WTC11 (cell line): ENCODE results near the gene COL4A2. TPM values are rescaled to one million over a fixed set of nuclear protein-coding genes. Genes with fewer than 3 reads are reported as not detected.

Experiments used
- ATAC-seq: fragments of 200-7000 bp; cut with Tn5 transposase; 2 replicates; pipeline ENCODE4 v1.10.0; 2021; ENCODE audit warnings: mild to moderate bottlenecking, moderate library complexity
- CTCF ChIA-PET: fragments of 300-600 bp; sonication (Branson Sonifier 250); formaldehyde crosslinking; loops from one replicate; lab custom pipeline; 2021; ENCODE audit warnings: antibody characterized with exemption; lab: Charles Lee
- POLR2A ChIA-PET: fragments of 350-600 bp; sonication (Branson Sonifier 250); formaldehyde crosslinking; loops from one replicate; lab custom pipeline; 2021; ENCODE audit warnings: antibody characterized with exemption; lab: Charles Lee
- DNase-seq: peaks from one replicate; pipeline ENCODE4 v3.0.0; 2021; ENCODE audit warnings: low spot score
- H3K27ac Mint-ChIP-seq: 2 replicates; pipeline ENCODE4 v1.8.0; 2021; ENCODE audit warnings: mixed read lengths
- H3K27me3 Mint-ChIP-seq: 2 replicates; pipeline ENCODE4 v1.8.0; 2021; ENCODE audit warnings: low read depth, mild to moderate bottlenecking, moderate library complexity, mixed read lengths
- H3K36me3 Mint-ChIP-seq: 2 replicates; pipeline ENCODE4 v1.8.0; 2021; ENCODE audit warnings: mixed read lengths
- H3K4me1 Mint-ChIP-seq: 2 replicates; pipeline ENCODE4 v1.8.0; 2022; ENCODE audit warnings: mixed read lengths
- H3K4me3 Mint-ChIP-seq: 2 replicates; pipeline ENCODE4 v1.8.0; 2021; ENCODE audit warnings: mild to moderate bottlenecking, moderate library complexity, mixed read lengths
- H3K9me3 Mint-ChIP-seq: 2 replicates; pipeline ENCODE4 v1.8.0; 2021; ENCODE audit warnings: mixed read lengths
- ATF1 ChIP-seq: sonication (generic); formaldehyde crosslinking; IDR thresholded peaks from 2 replicates; pipeline ENCODE4 v1.8.1; 2023; ENCODE audit warnings: mild to moderate bottlenecking, moderate library complexity, missing genetic modification reagents
- EMX1 ChIP-seq: fragments of 250-450 bp; sonication (Bioruptor Pico); IDR thresholded peaks from 2 replicates; pipeline ENCODE4 v1.8.0; 2021; ENCODE audit warnings: mild to moderate bottlenecking
- ESRRA ChIP-seq: sonication (generic); formaldehyde crosslinking; IDR thresholded peaks from 2 replicates; pipeline ENCODE4 v1.8.1; 2022; ENCODE audit warnings: mild to moderate bottlenecking, missing genetic modification reagents, borderline replicate concordance
- HMGXB4 ChIP-seq: sonication (generic); formaldehyde crosslinking; IDR thresholded peaks from 2 replicates; pipeline ENCODE4 v1.8.1; 2023; ENCODE audit warnings: mild to moderate bottlenecking, moderate library complexity, missing genetic modification reagents
- JAZF1 ChIP-seq: fragments of 250-450 bp; sonication (Bioruptor Pico); IDR thresholded peaks from 2 replicates; pipeline ENCODE4 v1.9.0; 2021; ENCODE audit warnings: moderate library complexity, mild to moderate bottlenecking, inconsistent platforms
- MAX ChIP-seq: sonication (generic); formaldehyde crosslinking; IDR thresholded peaks from 2 replicates; pipeline ENCODE4 v1.8.0; 2022; ENCODE audit warnings: mild to moderate bottlenecking, missing genetic modification reagents
- MLX ChIP-seq: sonication (generic); formaldehyde crosslinking; IDR thresholded peaks from 2 replicates; pipeline ENCODE4 v1.8.1; 2023; ENCODE audit warnings: mild to moderate bottlenecking, missing genetic modification reagents, moderate library complexity
- NR1H2 ChIP-seq: sonication (generic); formaldehyde crosslinking; IDR thresholded peaks from 2 replicates; pipeline ENCODE4 v1.9.0; 2021; ENCODE audit warnings: mild to moderate bottlenecking, moderate library complexity, missing genetic modification reagents
- OVOL2 ChIP-seq: fragments of 250-450 bp; sonication (Bioruptor Pico); IDR thresholded peaks from 2 replicates; pipeline ENCODE4 v1.9.0; 2021; ENCODE audit warnings: mild to moderate bottlenecking, borderline replicate concordance
- SP1 ChIP-seq: sonication (generic); formaldehyde crosslinking; conservative IDR thresholded peaks from 2 replicates; pipeline ENCODE4 v1.8.1; 2022; ENCODE audit warnings: missing genetic modification reagents
- total RNA-seq: library from RNA; stranded (reverse); gene quantifications from 3 replicates; pipeline ENCODE4 v1.2.3, GENCODE V29; 2021
- TF ChIP-seq, protein P1 (sequence below): sonication (generic); formaldehyde crosslinking; IDR thresholded peaks from 2 replicates; pipeline ENCODE4 v1.8.0; 2023; ENCODE audit warnings: mild to moderate bottlenecking, missing genetic modification reagents
- TF ChIP-seq, protein P2 (sequence below): sonication (generic); formaldehyde crosslinking; IDR thresholded peaks from 2 replicates; pipeline ENCODE4 v1.8.0; 2022; ENCODE audit warnings: mild to moderate bottlenecking, missing genetic modification reagents
- TF ChIP-seq, protein P3 (sequence below): sonication (generic); formaldehyde crosslinking; IDR thresholded peaks from 2 replicates; pipeline ENCODE4 v1.8.0; 2022; ENCODE audit warnings: missing genetic modification reagents
- TF ChIP-seq, protein P4 (sequence below): sonication (generic); formaldehyde crosslinking; IDR thresholded peaks from 2 replicates; pipeline ENCODE4 v1.8.0; 2023; ENCODE audit warnings: missing genetic modification reagents, mild to moderate bottlenecking, borderline replicate concordance
- TF ChIP-seq, protein P5 (sequence below): sonication (generic); formaldehyde crosslinking; IDR thresholded peaks from 2 replicates; pipeline ENCODE4 v1.8.1; 2022; ENCODE audit warnings: low read depth, missing genetic modification reagents, borderline replicate concordance
- TF ChIP-seq, protein P6 (sequence below): sonication (generic); formaldehyde crosslinking; IDR thresholded peaks from 2 replicates; pipeline ENCODE4 v1.8.1; 2023; ENCODE audit warnings: mild to moderate bottlenecking, missing genetic modification reagents

Gene COL4A2
- total RNA-seq, 1 experiment from 2014 or later: 109 TPM

DNA sequence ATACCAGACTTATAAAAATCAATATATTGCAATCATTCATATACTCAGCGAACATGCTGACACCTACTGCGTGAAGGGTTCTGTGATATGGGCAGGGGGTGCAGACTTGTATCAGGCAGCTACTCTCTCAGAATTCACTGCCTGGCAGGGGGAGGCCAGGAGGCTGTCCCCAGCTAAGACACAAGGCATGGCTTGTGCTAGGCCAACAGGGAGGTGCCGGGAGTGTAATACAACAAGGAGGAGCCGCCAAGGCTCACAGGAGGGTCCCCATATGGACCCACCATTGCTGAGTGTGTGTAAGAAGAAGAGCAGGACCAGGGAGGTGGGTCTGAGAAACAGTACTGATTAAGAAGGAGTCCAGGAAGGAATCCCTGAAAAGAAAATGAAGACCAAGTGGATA, 97.2 kb downstream of the COL4A2 start (continued):
- TF ChIP-seq, protein P1, sequence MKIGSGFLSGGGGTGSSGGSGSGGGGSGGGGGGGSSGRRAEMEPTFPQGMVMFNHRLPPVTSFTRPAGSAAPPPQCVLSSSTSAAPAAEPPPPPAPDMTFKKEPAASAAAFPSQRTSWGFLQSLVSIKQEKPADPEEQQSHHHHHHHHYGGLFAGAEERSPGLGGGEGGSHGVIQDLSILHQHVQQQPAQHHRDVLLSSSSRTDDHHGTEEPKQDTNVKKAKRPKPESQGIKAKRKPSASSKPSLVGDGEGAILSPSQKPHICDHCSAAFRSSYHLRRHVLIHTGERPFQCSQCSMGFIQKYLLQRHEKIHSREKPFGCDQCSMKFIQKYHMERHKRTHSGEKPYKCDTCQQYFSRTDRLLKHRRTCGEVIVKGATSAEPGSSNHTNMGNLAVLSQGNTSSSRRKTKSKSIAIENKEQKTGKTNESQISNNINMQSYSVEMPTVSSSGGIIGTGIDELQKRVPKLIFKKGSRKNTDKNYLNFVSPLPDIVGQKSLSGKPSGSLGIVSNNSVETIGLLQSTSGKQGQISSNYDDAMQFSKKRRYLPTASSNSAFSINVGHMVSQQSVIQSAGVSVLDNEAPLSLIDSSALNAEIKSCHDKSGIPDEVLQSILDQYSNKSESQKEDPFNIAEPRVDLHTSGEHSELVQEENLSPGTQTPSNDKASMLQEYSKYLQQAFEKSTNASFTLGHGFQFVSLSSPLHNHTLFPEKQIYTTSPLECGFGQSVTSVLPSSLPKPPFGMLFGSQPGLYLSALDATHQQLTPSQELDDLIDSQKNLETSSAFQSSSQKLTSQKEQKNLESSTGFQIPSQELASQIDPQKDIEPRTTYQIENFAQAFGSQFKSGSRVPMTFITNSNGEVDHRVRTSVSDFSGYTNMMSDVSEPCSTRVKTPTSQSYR (CRISPR knock-in tag): no peak
- TF ChIP-seq NR1H2 (CRISPR knock-in tag) (no peak), SP1 (CRISPR knock-in tag) (no peak), MAX (CRISPR knock-in tag) (no peak)
- TF ChIP-seq, protein P2, sequence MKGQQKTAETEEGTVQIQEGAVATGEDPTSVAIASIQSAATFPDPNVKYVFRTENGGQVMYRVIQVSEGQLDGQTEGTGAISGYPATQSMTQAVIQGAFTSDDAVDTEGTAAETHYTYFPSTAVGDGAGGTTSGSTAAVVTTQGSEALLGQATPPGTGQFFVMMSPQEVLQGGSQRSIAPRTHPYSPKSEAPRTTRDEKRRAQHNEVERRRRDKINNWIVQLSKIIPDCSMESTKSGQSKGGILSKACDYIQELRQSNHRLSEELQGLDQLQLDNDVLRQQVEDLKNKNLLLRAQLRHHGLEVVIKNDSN: no peak

- no peak for DNase-seq
- no peaks in the 10 kb centered on the region for H3K36me3 Mint-ChIP-seq
- ATAC-seq: no peak; the same call in 1 of the 2 replicates
- no peaks in the 10 kb centered on the region for H3K27me3 Mint-ChIP-seq
- POLR2A ChIA-PET: no interaction called here
- no peak overlapping the region for H3K4me3 Mint-ChIP-seq
- H3K9me3 Mint-ChIP-seq: no peaks in the 10 kb centered on the region
- CTCF ChIA-PET: no interaction called here
- H3K27ac Mint-ChIP-seq: no peak overlapping the region
- H3K4me1 Mint-ChIP-seq: peaks cover 20% of the 10 kb centered on the region
- TF ChIP-seq, protein P3, sequence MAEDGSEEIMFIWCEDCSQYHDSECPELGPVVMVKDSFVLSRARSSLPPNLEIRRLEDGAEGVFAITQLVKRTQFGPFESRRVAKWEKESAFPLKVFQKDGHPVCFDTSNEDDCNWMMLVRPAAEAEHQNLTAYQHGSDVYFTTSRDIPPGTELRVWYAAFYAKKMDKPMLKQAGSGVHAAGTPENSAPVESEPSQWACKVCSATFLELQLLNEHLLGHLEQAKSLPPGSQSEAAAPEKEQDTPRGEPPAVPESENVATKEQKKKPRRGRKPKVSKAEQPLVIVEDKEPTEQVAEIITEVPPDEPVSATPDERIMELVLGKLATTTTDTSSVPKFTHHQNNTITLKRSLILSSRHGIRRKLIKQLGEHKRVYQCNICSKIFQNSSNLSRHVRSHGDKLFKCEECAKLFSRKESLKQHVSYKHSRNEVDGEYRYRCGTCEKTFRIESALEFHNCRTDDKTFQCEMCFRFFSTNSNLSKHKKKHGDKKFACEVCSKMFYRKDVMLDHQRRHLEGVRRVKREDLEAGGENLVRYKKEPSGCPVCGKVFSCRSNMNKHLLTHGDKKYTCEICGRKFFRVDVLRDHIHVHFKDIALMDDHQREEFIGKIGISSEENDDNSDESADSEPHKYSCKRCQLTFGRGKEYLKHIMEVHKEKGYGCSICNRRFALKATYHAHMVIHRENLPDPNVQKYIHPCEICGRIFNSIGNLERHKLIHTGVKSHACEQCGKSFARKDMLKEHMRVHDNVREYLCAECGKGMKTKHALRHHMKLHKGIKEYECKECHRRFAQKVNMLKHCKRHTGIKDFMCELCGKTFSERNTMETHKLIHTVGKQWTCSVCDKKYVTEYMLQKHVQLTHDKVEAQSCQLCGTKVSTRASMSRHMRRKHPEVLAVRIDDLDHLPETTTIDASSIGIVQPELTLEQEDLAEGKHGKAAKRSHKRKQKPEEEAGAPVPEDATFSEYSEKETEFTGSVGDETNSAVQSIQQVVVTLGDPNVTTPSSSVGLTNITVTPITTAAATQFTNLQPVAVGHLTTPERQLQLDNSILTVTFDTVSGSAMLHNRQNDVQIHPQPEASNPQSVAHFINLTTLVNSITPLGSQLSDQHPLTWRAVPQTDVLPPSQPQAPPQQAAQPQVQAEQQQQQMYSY (CRISPR knock-in tag): no peak
- no peak for TF ChIP-seq EMX1 (CRISPR knock-in tag)
- no peak for TF ChIP-seq ATF1 (CRISPR knock-in tag)
- TF ChIP-seq OVOL2 (CRISPR knock-in tag): no peak
- TF ChIP-seq, protein P4, sequence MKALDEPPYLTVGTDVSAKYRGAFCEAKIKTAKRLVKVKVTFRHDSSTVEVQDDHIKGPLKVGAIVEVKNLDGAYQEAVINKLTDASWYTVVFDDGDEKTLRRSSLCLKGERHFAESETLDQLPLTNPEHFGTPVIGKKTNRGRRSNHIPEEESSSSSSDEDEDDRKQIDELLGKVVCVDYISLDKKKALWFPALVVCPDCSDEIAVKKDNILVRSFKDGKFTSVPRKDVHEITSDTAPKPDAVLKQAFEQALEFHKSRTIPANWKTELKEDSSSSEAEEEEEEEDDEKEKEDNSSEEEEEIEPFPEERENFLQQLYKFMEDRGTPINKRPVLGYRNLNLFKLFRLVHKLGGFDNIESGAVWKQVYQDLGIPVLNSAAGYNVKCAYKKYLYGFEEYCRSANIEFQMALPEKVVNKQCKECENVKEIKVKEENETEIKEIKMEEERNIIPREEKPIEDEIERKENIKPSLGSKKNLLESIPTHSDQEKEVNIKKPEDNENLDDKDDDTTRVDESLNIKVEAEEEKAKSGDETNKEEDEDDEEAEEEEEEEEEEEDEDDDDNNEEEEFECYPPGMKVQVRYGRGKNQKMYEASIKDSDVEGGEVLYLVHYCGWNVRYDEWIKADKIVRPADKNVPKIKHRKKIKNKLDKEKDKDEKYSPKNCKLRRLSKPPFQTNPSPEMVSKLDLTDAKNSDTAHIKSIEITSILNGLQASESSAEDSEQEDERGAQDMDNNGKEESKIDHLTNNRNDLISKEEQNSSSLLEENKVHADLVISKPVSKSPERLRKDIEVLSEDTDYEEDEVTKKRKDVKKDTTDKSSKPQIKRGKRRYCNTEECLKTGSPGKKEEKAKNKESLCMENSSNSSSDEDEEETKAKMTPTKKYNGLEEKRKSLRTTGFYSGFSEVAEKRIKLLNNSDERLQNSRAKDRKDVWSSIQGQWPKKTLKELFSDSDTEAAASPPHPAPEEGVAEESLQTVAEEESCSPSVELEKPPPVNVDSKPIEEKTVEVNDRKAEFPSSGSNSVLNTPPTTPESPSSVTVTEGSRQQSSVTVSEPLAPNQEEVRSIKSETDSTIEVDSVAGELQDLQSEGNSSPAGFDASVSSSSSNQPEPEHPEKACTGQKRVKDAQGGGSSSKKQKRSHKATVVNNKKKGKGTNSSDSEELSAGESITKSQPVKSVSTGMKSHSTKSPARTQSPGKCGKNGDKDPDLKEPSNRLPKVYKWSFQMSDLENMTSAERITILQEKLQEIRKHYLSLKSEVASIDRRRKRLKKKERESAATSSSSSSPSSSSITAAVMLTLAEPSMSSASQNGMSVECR: no peak
- TF ChIP-seq ESRRA (CRISPR knock-in tag): no peak
- TF ChIP-seq MLX (CRISPR knock-in tag): no peak
- TF ChIP-seq, protein P5, sequence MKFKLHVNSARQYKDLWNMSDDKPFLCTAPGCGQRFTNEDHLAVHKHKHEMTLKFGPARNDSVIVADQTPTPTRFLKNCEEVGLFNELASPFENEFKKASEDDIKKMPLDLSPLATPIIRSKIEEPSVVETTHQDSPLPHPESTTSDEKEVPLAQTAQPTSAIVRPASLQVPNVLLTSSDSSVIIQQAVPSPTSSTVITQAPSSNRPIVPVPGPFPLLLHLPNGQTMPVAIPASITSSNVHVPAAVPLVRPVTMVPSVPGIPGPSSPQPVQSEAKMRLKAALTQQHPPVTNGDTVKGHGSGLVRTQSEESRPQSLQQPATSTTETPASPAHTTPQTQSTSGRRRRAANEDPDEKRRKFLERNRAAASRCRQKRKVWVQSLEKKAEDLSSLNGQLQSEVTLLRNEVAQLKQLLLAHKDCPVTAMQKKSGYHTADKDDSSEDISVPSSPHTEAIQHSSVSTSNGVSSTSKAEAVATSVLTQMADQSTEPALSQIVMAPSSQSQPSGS (CRISPR knock-in tag): no peak
- TF ChIP-seq, protein P6, sequence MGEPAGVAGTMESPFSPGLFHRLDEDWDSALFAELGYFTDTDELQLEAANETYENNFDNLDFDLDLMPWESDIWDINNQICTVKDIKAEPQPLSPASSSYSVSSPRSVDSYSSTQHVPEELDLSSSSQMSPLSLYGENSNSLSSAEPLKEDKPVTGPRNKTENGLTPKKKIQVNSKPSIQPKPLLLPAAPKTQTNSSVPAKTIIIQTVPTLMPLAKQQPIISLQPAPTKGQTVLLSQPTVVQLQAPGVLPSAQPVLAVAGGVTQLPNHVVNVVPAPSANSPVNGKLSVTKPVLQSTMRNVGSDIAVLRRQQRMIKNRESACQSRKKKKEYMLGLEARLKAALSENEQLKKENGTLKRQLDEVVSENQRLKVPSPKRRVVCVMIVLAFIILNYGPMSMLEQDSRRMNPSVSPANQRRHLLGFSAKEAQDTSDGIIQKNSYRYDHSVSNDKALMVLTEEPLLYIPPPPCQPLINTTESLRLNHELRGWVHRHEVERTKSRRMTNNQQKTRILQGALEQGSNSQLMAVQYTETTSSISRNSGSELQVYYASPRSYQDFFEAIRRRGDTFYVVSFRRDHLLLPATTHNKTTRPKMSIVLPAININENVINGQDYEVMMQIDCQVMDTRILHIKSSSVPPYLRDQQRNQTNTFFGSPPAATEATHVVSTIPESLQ: no peak
- TF ChIP-seq JAZF1 (CRISPR knock-in tag): no peak
- no peak for TF ChIP-seq HMGXB4
These were observed 98.7 kb downstream of the COL4A2 start for GRCh38 chr13:110405597-110406450.
